Right lobe of liver (tissue), 6 donors: Measurements from ENCODE around the gene AR. TPM values are rescaled to one million over a fixed set of nuclear protein-coding genes. Genes with fewer than 3 reads are reported as not detected.

Experiments
- ATAC-seq, 4 donors: fragments of 200-7000 bp; cut with Tn5 transposase; one replicate each; pipeline ENCODE4 v1.9.1; 2020; ENCODE audit warnings: mild to moderate bottlenecking in 4 of 4, moderate library complexity in 4 of 4
- DNase-seq, 3 donors: peaks; one replicate each; pipeline ENCODE4 v3.0.0-alpha.2; 2020
- H3K27ac ChIP-seq, 3 donors: fragments of 200-600 bp; one replicate each; pipeline ENCODE4 v1.8.0; 2022
- H3K27me3 ChIP-seq, 2 donors: fragments of 200-600 bp; one replicate each; pipeline ENCODE4 v1.8.0; 2022
- H3K36me3 ChIP-seq, 4 donors: fragments of 200-600 bp; sonication (generic) in 1 of 4; one replicate each; pipeline versions ENCODE4 v1.5.1 to v1.8.0; 2017 to 2022; ENCODE audit warnings: control low read depth in 1 of 4
- H3K4me1 ChIP-seq, 4 donors: fragments of 200-600 bp; sonication (generic) in 1 of 4; one replicate each; pipeline versions ENCODE4 v1.5.1 to v1.8.0; 2017 to 2022; ENCODE audit warnings: control low read depth in 1 of 4
- H3K4me3 ChIP-seq, 3 donors: fragments of 200-600 bp; one replicate each; pipeline ENCODE4 v1.8.0; 2022
- H3K9me3 ChIP-seq, 4 donors: fragments of 200-600 bp; sonication (generic) in 1 of 4; one replicate each; pipeline versions ENCODE4 v1.5.1 to v1.8.0; 2017 to 2022; ENCODE audit warnings: control low read depth in 1 of 4
- CTCF ChIP-seq, 4 donors: fragments of 200-600 bp in 3 of 4; fragments of 450-650 bp in 1 of 4; IDR thresholded peaks; one replicate each; pipeline versions ENCODE4 v1.5.1 to v1.8.0; 2016 to 2022; ENCODE audit warnings: antibody characterized with exemption in 4 of 4, mild to moderate bottlenecking in 2 of 4
- POLR2A ChIP-seq: fragments of 450-650 bp; IDR thresholded peaks from one replicate; pipeline ENCODE4 v1.6.1; 2017; ENCODE audit warnings: antibody characterized with exemption, mild to moderate bottlenecking
- WGBS: methylation state at CpG from one replicate; pipeline ENCODE4 v1.1.6; 2018; ENCODE audit warnings: low coverage, low lambda C conversion rate; ENCODE audit not compliant: insufficient coverage; ENCODE audit errors: missing lambda C conversion rate; 5-methylcytosine and 5-hydroxymethylcytosine counted together
- intact Hi-C, 2 donors: fragments of 100-400 bp; cut with DNase I; formaldehyde crosslinking; loops; one replicate each; pipeline versions ENCODE4 v1.11.2 to v1.14.1; 2022
- total RNA-seq, 6 experiments: library from RNA; depleted of rRNA in 2 of 6; stranded (reverse); fragments of >200 nt in 2 of 6; fragmentation: NEBNext Ultra II Directional in 3 of 6; extraction: Animal tissue kit (Norgen Biotek cat#: 25700) in 3 of 6; gene quantifications; one replicate each; pipeline versions ENCODE4 v1.1.0 to v1.2.4, GENCODE V29; 2016 to 2023
- donor health status: DM: no; HTN: yes; CAD: no.
- donor health status: DM: no; HTN: no; CAD: no.
- donor health status: DM: no; HTN: no; CAD: no.
- donor health status: DM: no; HTN: yes; CAD: no.
- donor health status: DM: no; HTN: yes; CAD: no.

Gene AR
- total RNA-seq, 6 experiments from 2014 or later = 18.5 to 77.5 (median 47.3) TPM

GRCh38 chrX:67604979-67605703, 61.3 kb downstream of the AR start:
- no peak overlapping the region for H3K27ac ChIP-seq
- WGBS = 38% methylated on average over 3 of the region's 3 CpGs
- no peaks in the 10 kb centered on the region for H3K4me1 ChIP-seq
- ATAC-seq (peak in 3 of 4 donors; percentile 12 to 85 (median 34)), DNase-seq (no peak)
- no peaks in the 10 kb centered on the region for H3K9me3 ChIP-seq
- no peak overlapping the region for H3K4me3 ChIP-seq
- H3K27me3 ChIP-seq = no peaks in the 10 kb centered on the region
- intact Hi-C loops = no loop called here
- H3K36me3 ChIP-seq = no peaks in the 10 kb centered on the region
- TF ChIP-seq POLR2A (no peak), CTCF (IDR thresholded peaks at IDR 0.05) (no peak)

GRCh38 chrX:67607466-67607865, 63.6 kb downstream of the AR start:
- Histone ChIP-seq H3K9me3 (no peaks in the 10 kb centered on the region), H3K4me3 (no peak overlapping the region), H3K27ac (no peak overlapping the region), H3K27me3 (no peaks in the 10 kb centered on the region), H3K4me1 (no peaks in the 10 kb centered on the region), H3K36me3 (no peaks in the 10 kb centered on the region)
- no peak for DNase-seq
- intact Hi-C loops = no loop called here
- 80% methylated on average over 1 of the region's 1 CpG for WGBS
- ATAC-seq = no peak
- TF ChIP-seq CTCF (IDR thresholded peaks at IDR 0.05) (no peak), POLR2A (no peak)

DNA sequence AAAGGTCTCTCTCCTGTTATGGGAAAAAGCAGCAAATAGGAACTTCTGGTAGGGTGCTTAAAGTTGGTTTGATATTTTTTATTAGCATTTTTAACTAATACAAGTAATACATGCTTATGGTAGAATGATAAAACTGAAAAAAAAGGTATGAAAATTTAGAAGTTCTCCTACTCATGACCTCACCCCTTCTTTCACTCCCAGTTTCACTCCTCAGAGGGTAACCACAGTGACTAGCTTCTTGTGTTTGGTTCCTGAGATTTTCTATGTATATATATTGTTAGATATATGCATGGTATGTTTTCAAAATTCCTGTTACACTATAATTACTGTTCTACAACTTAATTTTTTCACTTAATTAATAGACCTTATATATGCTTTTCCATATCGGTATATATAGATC, 66.5 kb downstream of the AR start:
- Histone ChIP-seq H3K4me3 (no peak overlapping the region), H3K9me3 (no peaks in the 10 kb centered on the region), H3K4me1 (no peaks in the 10 kb centered on the region), H3K36me3 (no peaks in the 10 kb centered on the region), H3K27ac (no peak overlapping the region), H3K27me3 (no peaks in the 10 kb centered on the region)
- TF ChIP-seq POLR2A (no peak), CTCF (IDR thresholded peaks at IDR 0.05) (no peak)
- intact Hi-C loops = no loop called here
- WGBS = 0% methylated on average over 1 of the region's 1 CpG
- ATAC-seq (no peak), DNase-seq (no peak)

- Histone ChIP-seq H3K4me3 (no peak overlapping the region), H3K4me1 (no peaks in the 10 kb centered on the region), H3K9me3 (no peaks in the 10 kb centered on the region), H3K36me3 (no peaks in the 10 kb centered on the region), H3K27ac (no peak overlapping the region), H3K27me3 (no peaks in the 10 kb centered on the region)
- DNase-seq (no peak), ATAC-seq (peak; percentile 61 to 83 (median 69))
- TF ChIP-seq CTCF (IDR thresholded peaks at IDR 0.05) (no peak), POLR2A (no peak)
- 35% methylated on average over 3 of the region's 3 CpGs for WGBS
- intact Hi-C loops = no loop called here
These were observed 68.4 kb downstream of the AR start for GRCh38 chrX:67612231-67612630.

DNA sequence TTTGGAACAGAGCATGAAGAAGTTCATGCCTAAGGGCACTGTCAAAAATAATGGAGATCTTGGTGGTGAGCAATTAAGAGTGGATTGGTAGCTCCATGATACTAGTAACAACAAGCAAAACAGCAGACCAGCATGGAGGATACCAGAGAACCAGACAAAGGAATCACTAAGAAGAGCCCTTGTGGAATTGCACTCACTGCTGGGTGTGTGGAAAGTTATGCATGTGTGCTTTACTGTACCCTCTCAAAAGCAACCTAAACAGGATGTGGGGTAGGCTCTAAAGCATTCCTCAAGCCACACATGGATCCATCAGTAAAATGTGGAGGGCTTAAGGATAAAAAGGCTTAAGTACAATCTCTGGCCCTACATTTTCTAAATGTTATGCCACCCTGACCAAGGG, 69.5 kb downstream of the AR start:
- H3K36me3 ChIP-seq = no peaks in the 10 kb centered on the region
- DNase-seq (no peak), ATAC-seq (no peak)
- H3K9me3 ChIP-seq = no peaks in the 10 kb centered on the region
- intact Hi-C loops = no loop called here
- H3K4me1 ChIP-seq = no peaks in the 10 kb centered on the region
- TF ChIP-seq POLR2A = no peak
- no peak for TF ChIP-seq CTCF (IDR thresholded peaks at IDR 0.05)
- no peak overlapping the region for H3K4me3 ChIP-seq
- H3K27me3 ChIP-seq = no peaks in the 10 kb centered on the region
- H3K27ac ChIP-seq = no peak overlapping the region
